ENCODE results near the gene MTG2.

DNA sequence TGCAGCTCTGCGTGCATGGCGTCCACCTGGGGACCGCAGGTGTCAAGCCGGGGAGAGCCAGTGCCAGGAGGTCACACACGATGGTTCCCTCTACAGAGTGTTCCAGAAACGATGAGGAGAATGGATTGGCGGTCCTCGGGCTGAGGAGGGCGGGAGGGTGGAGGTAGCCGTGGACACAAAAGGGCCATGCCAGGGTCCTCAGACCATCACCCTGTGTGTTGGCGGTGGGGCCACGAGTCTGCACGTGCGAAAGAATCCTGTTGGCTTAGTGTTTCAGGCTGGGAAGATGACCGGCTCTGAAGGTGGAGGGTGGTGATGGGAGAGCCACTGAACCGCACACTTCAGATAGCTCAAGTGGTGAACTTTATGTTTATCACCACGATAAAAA lies 23.6 kb downstream of the MTG2 start:
- TF ChIP-seq, protein P1, sequence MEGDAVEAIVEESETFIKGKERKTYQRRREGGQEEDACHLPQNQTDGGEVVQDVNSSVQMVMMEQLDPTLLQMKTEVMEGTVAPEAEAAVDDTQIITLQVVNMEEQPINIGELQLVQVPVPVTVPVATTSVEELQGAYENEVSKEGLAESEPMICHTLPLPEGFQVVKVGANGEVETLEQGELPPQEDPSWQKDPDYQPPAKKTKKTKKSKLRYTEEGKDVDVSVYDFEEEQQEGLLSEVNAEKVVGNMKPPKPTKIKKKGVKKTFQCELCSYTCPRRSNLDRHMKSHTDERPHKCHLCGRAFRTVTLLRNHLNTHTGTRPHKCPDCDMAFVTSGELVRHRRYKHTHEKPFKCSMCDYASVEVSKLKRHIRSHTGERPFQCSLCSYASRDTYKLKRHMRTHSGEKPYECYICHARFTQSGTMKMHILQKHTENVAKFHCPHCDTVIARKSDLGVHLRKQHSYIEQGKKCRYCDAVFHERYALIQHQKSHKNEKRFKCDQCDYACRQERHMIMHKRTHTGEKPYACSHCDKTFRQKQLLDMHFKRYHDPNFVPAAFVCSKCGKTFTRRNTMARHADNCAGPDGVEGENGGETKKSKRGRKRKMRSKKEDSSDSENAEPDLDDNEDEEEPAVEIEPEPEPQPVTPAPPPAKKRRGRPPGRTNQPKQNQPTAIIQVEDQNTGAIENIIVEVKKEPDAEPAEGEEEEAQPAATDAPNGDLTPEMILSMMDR (tag by site-specific recombination; IDR thresholded peaks at IDR 0.05): no peak
- TF ChIP-seq ZNF768 (tag by site-specific recombination; IDR thresholded peaks at IDR 0.05) (no peak), ZNF114 (tag by site-specific recombination; IDR thresholded peaks at IDR 0.05) (no peak), ZNF121 (tag by site-specific recombination; IDR thresholded peaks at IDR 0.05) (no peak)
